Subcutaneous abdominal adipose tissue (tissue), 5 donors: Measurements from ENCODE around the gene SEH1L.

Experiments
- H3K27ac ChIP-seq: one replicate; pipeline ENCODE4 v1.7.0; 2013; ENCODE audit warnings: low read depth, mild to moderate bottlenecking, inconsistent platforms, low read length, moderate library complexity
- H3K27me3 ChIP-seq, 5 donors: one replicate each; pipeline ENCODE4 v1.7.0; 2013; ENCODE audit warnings: low read length in 5 of 5, inconsistent platforms in 1 of 5; ENCODE audit not compliant: control insufficient read depth in 5 of 5, insufficient read depth in 4 of 5
- H3K36me3 ChIP-seq, 5 donors: one replicate each; pipeline ENCODE4 v1.7.0; 2013; ENCODE audit warnings: low read length in 5 of 5; ENCODE audit not compliant: control insufficient read depth in 5 of 5, insufficient read depth in 5 of 5
- H3K4me1 ChIP-seq, 5 donors: one replicate each; pipeline ENCODE4 v1.7.0; 2013; ENCODE audit warnings: low read length in 5 of 5, mild to moderate bottlenecking in 3 of 5, moderate library complexity in 1 of 5; ENCODE audit not compliant: control insufficient read depth in 5 of 5, insufficient read depth in 5 of 5
- H3K4me3 ChIP-seq, 5 donors: one replicate each; pipeline ENCODE4 v1.7.0; 2013; ENCODE audit warnings: low read length in 5 of 5, low read depth in 1 of 5
- H3K9ac ChIP-seq, 5 donors: one replicate each; pipeline ENCODE4 v1.7.0; 2013; ENCODE audit warnings: low read length in 5 of 5, mild to moderate bottlenecking in 4 of 5, moderate library complexity in 3 of 5
- H3K9me3 ChIP-seq, 5 donors: one replicate each; pipeline ENCODE4 v1.7.0; 2013; ENCODE audit warnings: low read length in 5 of 5; ENCODE audit not compliant: control insufficient read depth in 5 of 5
- donor health status: healthy.
- donor health status: healthy.
- donor health status: healthy.
- donor health status: healthy.
- donor health status: healthy.

The SEH1L gene

GRCh38 chr18:12911929-12912703, 35.7 kb upstream of the SEH1L start:
- Histone ChIP-seq H3K9ac (peak overlapping the region in 1 of 5 donors; percentile 41), H3K27ac (no peak overlapping the region), H3K27me3 (peaks cover 2 to 11% (median 6%) of the 10 kb centered on the region in 5 donors), H3K4me3 (peak overlapping the region in 4 of 5 donors; percentile 61 to 69 (median 66)), H3K4me1 (peaks cover 0 to 16% (median 13%) of the 10 kb centered on the region in 5 donors), H3K9me3 (peaks cover 0 to 4% (median 3%) of the 10 kb centered on the region in 5 donors), H3K36me3 (no peaks in the 10 kb centered on the region)

- no peaks in the 10 kb centered on the region for H3K27me3 ChIP-seq
- H3K36me3 ChIP-seq: no peaks in the 10 kb centered on the region
- no peak overlapping the region for H3K27ac ChIP-seq
- H3K4me1 ChIP-seq: peaks cover 0 to 4% (median 0%) of the 10 kb centered on the region in 5 donors
- H3K4me3 ChIP-seq: no peak overlapping the region
- H3K9ac ChIP-seq: no peak overlapping the region
- H3K9me3 ChIP-seq: no peaks in the 10 kb centered on the region
These were observed 26.6 kb upstream of the SEH1L start for GRCh38 chr18:12921178-12921577.

GRCh38 chr18:12922266-12922665, 25.5 kb upstream of the SEH1L start:
- no peaks in the 10 kb centered on the region for H3K9me3 ChIP-seq
- H3K9ac ChIP-seq: no peak overlapping the region
- no peak overlapping the region for H3K27ac ChIP-seq
- no peaks in the 10 kb centered on the region for H3K27me3 ChIP-seq
- no peaks in the 10 kb centered on the region for H3K36me3 ChIP-seq
- peaks cover 0 to 4% (median 0%) of the 10 kb centered on the region in 5 donors for H3K4me1 ChIP-seq
- H3K4me3 ChIP-seq: no peak overlapping the region

- H3K9me3 ChIP-seq: no peaks in the 10 kb centered on the region
- no peaks in the 10 kb centered on the region for H3K36me3 ChIP-seq
- no peaks in the 10 kb centered on the region for H3K27me3 ChIP-seq
- no peak overlapping the region for H3K4me3 ChIP-seq
- H3K4me1 ChIP-seq: peaks cover 0 to 4% (median 0%) of the 10 kb centered on the region in 5 donors
- H3K9ac ChIP-seq: no peak overlapping the region
- H3K27ac ChIP-seq: no peak overlapping the region
These were observed 23.2 kb upstream of the SEH1L start for GRCh38 chr18:12924616-12925015.

GRCh38 chr18:12928206-12928605, 19.6 kb upstream of the SEH1L start:
- no peaks in the 10 kb centered on the region for H3K27me3 ChIP-seq
- H3K9ac ChIP-seq: no peak overlapping the region
- no peak overlapping the region for H3K4me3 ChIP-seq
- no peaks in the 10 kb centered on the region for H3K36me3 ChIP-seq
- H3K4me1 ChIP-seq: peaks cover 0 to 4% (median 0%) of the 10 kb centered on the region in 5 donors
- no peak overlapping the region for H3K27ac ChIP-seq
- no peaks in the 10 kb centered on the region for H3K9me3 ChIP-seq

GRCh38 chr18:12928641-12929040, 19.2 kb upstream of the SEH1L start:
- Histone ChIP-seq H3K9me3 (no peaks in the 10 kb centered on the region), H3K27me3 (no peaks in the 10 kb centered on the region), H3K4me3 (no peak overlapping the region), H3K36me3 (no peaks in the 10 kb centered on the region), H3K4me1 (peaks cover 0 to 4% (median 0%) of the 10 kb centered on the region in 5 donors), H3K9ac (no peak overlapping the region), H3K27ac (no peak overlapping the region)

- no peak overlapping the region for H3K4me3 ChIP-seq
- no peak overlapping the region for H3K9ac ChIP-seq
- no peaks in the 10 kb centered on the region for H3K36me3 ChIP-seq
- peaks cover 0 to 4% (median 0%) of the 10 kb centered on the region in 5 donors for H3K4me1 ChIP-seq
- no peaks in the 10 kb centered on the region for H3K9me3 ChIP-seq
- no peaks in the 10 kb centered on the region for H3K27me3 ChIP-seq
- no peak overlapping the region for H3K27ac ChIP-seq
These were observed 18.2 kb upstream of the SEH1L start for GRCh38 chr18:12929477-12930083.

- Histone ChIP-seq H3K27me3 (no peaks in the 10 kb centered on the region), H3K4me1 (peaks cover 0 to 3% (median 0%) of the 10 kb centered on the region in 5 donors), H3K4me3 (no peak overlapping the region), H3K9me3 (no peaks in the 10 kb centered on the region), H3K36me3 (no peaks in the 10 kb centered on the region), H3K9ac (no peak overlapping the region), H3K27ac (no peak overlapping the region)
These were observed 17.4 kb upstream of the SEH1L start for GRCh38 chr18:12930376-12930775.

GRCh38 chr18:12930908-12931307, 16.9 kb upstream of the SEH1L start:
- no peaks in the 10 kb centered on the region for H3K9me3 ChIP-seq
- H3K9ac ChIP-seq: no peak overlapping the region
- H3K4me3 ChIP-seq: no peak overlapping the region
- no peaks in the 10 kb centered on the region for H3K36me3 ChIP-seq
- no peak overlapping the region for H3K27ac ChIP-seq
- H3K4me1 ChIP-seq: peaks cover 0 to 3% (median 0%) of the 10 kb centered on the region in 5 donors
- H3K27me3 ChIP-seq: no peaks in the 10 kb centered on the region

GRCh38 chr18:12933327-12933726, 14.5 kb upstream of the SEH1L start:
- no peak overlapping the region for H3K9ac ChIP-seq
- H3K27me3 ChIP-seq: no peaks in the 10 kb centered on the region

More at GRCh38 chr18:12933327-12933726, 14.5 kb upstream of the SEH1L start:
- H3K4me1 ChIP-seq: peaks cover 0 to 3% (median 0%) of the 10 kb centered on the region in 5 donors
- no peak overlapping the region for H3K27ac ChIP-seq
- H3K36me3 ChIP-seq: no peaks in the 10 kb centered on the region
- no peak overlapping the region for H3K4me3 ChIP-seq
- H3K9me3 ChIP-seq: no peaks in the 10 kb centered on the region
